ENCODE data around the gene FMN1. TPM values are rescaled to one million over a fixed set of nuclear protein-coding genes. Genes with fewer than 3 reads are reported as not detected.

Gene FMN1
- total RNA-seq, 2 donors from 2014 or later, result 0.60 to 1.1 TPM

- H3K4me3 Mint-ChIP-seq, result no peak overlapping the region
- peaks cover 3% of the 10 kb centered on the region for H3K4me1 Mint-ChIP-seq
- Histone ChIP-seq H3K36me3 (ENCODE audit: control insufficient read depth, insufficient read depth, low read length) (no peaks in the 10 kb centered on the region), H3K27me3 (ENCODE audit: control insufficient read depth, insufficient read depth, low read length, poor library complexity, severe bottlenecking) (no peaks in the 10 kb centered on the region), H3K4me1 (ENCODE audit: control insufficient read depth, insufficient read depth, low read length) (no peaks in the 10 kb centered on the region), H3K9me3 (ENCODE audit: control insufficient read depth, low read length) (no peaks in the 10 kb centered on the region), H3K27ac (ENCODE audit: low read depth, low read length) (no peak overlapping the region), H3K9ac (ENCODE audit: extremely low read depth, low read length, poor library complexity, severe bottlenecking) (no peak overlapping the region), H3K4me3 (ENCODE audit: low read length) (no peak overlapping the region)
- peaks cover 2% of the 10 kb centered on the region for H3K9me3 Mint-ChIP-seq
- WGBS, 2 experiments (ENCODE audit: insufficient coverage in 1 of 2, insufficient read length in 1 of 2), result 92 to 93% methylated on average over 5 to 6 of the region's 6 CpGs
- H3K27me3 Mint-ChIP-seq (ENCODE audit: insufficient read depth), result peaks cover 2% of the 10 kb centered on the region
- no peak for TF ChIP-seq CTCF (conservative IDR thresholded peaks at IDR 0.05)
- DNase-seq, result no peak
- H3K27ac Mint-ChIP-seq, result no peak overlapping the region
- H3K36me3 Mint-ChIP-seq (ENCODE audit: low read depth), result no peaks in the 10 kb centered on the region
Observed at GRCh38 chr15:32843219-32843815, 351.2 kb downstream of the FMN1 start.

GRCh38 chr15:32842081-32842480 lies 352.4 kb downstream of the FMN1 start:
- peaks cover under 1% of the 10 kb centered on the region for H3K9me3 Mint-ChIP-seq
- H3K27ac Mint-ChIP-seq, result no peak overlapping the region
- H3K4me3 ChIP-seq (ENCODE audit: low read length), result no peak overlapping the region
- H3K27me3 ChIP-seq (ENCODE audit: control insufficient read depth, insufficient read depth, low read length, poor library complexity, severe bottlenecking), result no peaks in the 10 kb centered on the region
- H3K36me3 Mint-ChIP-seq (ENCODE audit: low read depth), result no peaks in the 10 kb centered on the region
- no peak overlapping the region for H3K4me3 Mint-ChIP-seq
- no peaks in the 10 kb centered on the region for H3K36me3 ChIP-seq (ENCODE audit: control insufficient read depth, insufficient read depth, low read length)
- no peak overlapping the region for H3K9ac ChIP-seq (ENCODE audit: extremely low read depth, low read length, poor library complexity, severe bottlenecking)
- 86 to 91% methylated on average over 1 to 6 of the region's 6 CpGs for WGBS, 2 experiments (ENCODE audit: insufficient coverage in 1 of 2, insufficient read length in 1 of 2)
- no peak for DNase-seq
- H3K4me1 ChIP-seq (ENCODE audit: control insufficient read depth, insufficient read depth, low read length), result no peaks in the 10 kb centered on the region
- no peaks in the 10 kb centered on the region for H3K9me3 ChIP-seq (ENCODE audit: control insufficient read depth, low read length)
- peaks cover 3% of the 10 kb centered on the region for H3K4me1 Mint-ChIP-seq
- peaks cover 2% of the 10 kb centered on the region for H3K27me3 Mint-ChIP-seq (ENCODE audit: insufficient read depth)
- no peak for TF ChIP-seq CTCF (conservative IDR thresholded peaks at IDR 0.05)
- no peak overlapping the region for H3K27ac ChIP-seq (ENCODE audit: low read depth, low read length)

- H3K36me3 ChIP-seq (ENCODE audit: control insufficient read depth, insufficient read depth, low read length), result no peaks in the 10 kb centered on the region
- H3K9me3 Mint-ChIP-seq, result no peaks in the 10 kb centered on the region
- H3K27ac ChIP-seq (ENCODE audit: low read depth, low read length), result no peak overlapping the region
- no peak for TF ChIP-seq CTCF (conservative IDR thresholded peaks at IDR 0.05)
- DNase-seq, result no peak
- H3K27ac Mint-ChIP-seq, result no peak overlapping the region
- peaks cover 2% of the 10 kb centered on the region for H3K27me3 Mint-ChIP-seq (ENCODE audit: insufficient read depth)
- H3K27me3 ChIP-seq (ENCODE audit: control insufficient read depth, insufficient read depth, low read length, poor library complexity, severe bottlenecking), result no peaks in the 10 kb centered on the region
- no peak overlapping the region for H3K4me3 Mint-ChIP-seq
- H3K36me3 Mint-ChIP-seq (ENCODE audit: low read depth), result no peaks in the 10 kb centered on the region
- 84 to 89% methylated on average over 4 to 6 of the region's 6 CpGs for WGBS, 2 experiments (ENCODE audit: insufficient coverage in 1 of 2, insufficient read length in 1 of 2)
- H3K9ac ChIP-seq (ENCODE audit: extremely low read depth, low read length, poor library complexity, severe bottlenecking), result no peak overlapping the region
- H3K4me3 ChIP-seq (ENCODE audit: low read length), result no peak overlapping the region
- H3K9me3 ChIP-seq (ENCODE audit: control insufficient read depth, low read length), result no peaks in the 10 kb centered on the region
- no peaks in the 10 kb centered on the region for H3K4me1 ChIP-seq (ENCODE audit: control insufficient read depth, insufficient read depth, low read length)
- peaks cover 3% of the 10 kb centered on the region for H3K4me1 Mint-ChIP-seq
Observed at GRCh38 chr15:32840507-32841245, 353.8 kb downstream of the FMN1 start.

Data from endodermal cell (in vitro differentiated cells).